Caco-2 (cell line): Measurements from ENCODE around the gene NPAS3. TPM values are rescaled to one million over a fixed set of nuclear protein-coding genes. Genes with fewer than 3 reads are reported as not detected.

Experiments
- BruUV-seq: library from RNA; stranded (reverse); fragments of 400-500 nt; replicated peaks from 2 replicates; lab custom pipeline; 2021; lab: Mats Ljungman, UMichigan
- CTCF ChIA-PET: fragments of 300-600 bp; sonication (Branson Sonifier 250); formaldehyde crosslinking; loops from one replicate; lab custom pipeline; 2022; ENCODE audit warnings: antibody characterized with exemption; lab: Charles Lee
- POLR2A ChIA-PET: fragments of 300-600 bp; sonication (Branson Sonifier 250); formaldehyde crosslinking; loops from one replicate; lab custom pipeline; 2022; ENCODE audit warnings: antibody characterized with exemption; lab: Charles Lee
- DNase-seq, 2 experiments: peaks; one replicate each; pipeline versions ENCODE4 v3.0.0 to v3.0.0-alpha.2; 2020 to 2022
- H3K27me3 ChIP-seq: replicated peaks from 2 replicates; pipeline ENCODE4 v1.6.0; 2011; ENCODE audit warnings: low read length; ENCODE audit not compliant: control insufficient read depth, insufficient read depth
- H3K36me3 ChIP-seq: 2 replicates; pipeline ENCODE4 v1.5.1; 2011; ENCODE audit warnings: low read length; ENCODE audit not compliant: control insufficient read depth, insufficient read depth
- H3K4me1 ChIP-seq: fragments of 250-450 bp; sonication (Bioruptor Pico); 2 replicates; pipeline ENCODE4 v1.5.1; 2020; ENCODE audit warnings: mild to moderate bottlenecking
- H3K4me3 ChIP-seq: 2 replicates; pipeline ENCODE4 v1.5.1; 2011; ENCODE audit warnings: low read depth, mild to moderate bottlenecking, control low read depth, low read length
- H3K9me3 ChIP-seq: fragments of 250-450 bp; sonication (Bioruptor Pico); 2 replicates; pipeline ENCODE4 v1.5.1; 2020; ENCODE audit warnings: mild to moderate bottlenecking, moderate library complexity
- H3K27ac Mint-ChIP-seq: one replicate; pipeline ENCODE4 v1.8.0; 2022; ENCODE audit warnings: mixed read lengths; ENCODE audit not compliant: unreplicated experiment
- H3K27me3 Mint-ChIP-seq: one replicate; pipeline ENCODE4 v1.8.0; 2022; ENCODE audit warnings: mixed read lengths; ENCODE audit not compliant: insufficient read depth, unreplicated experiment
- H3K36me3 Mint-ChIP-seq: one replicate; pipeline ENCODE4 v1.8.0; 2022; ENCODE audit warnings: mild to moderate bottlenecking, mixed read lengths; ENCODE audit not compliant: insufficient read depth, unreplicated experiment
- H3K4me1 Mint-ChIP-seq: one replicate; pipeline ENCODE4 v1.8.0; 2022; ENCODE audit warnings: low read depth, mixed read lengths; ENCODE audit not compliant: unreplicated experiment
- H3K4me3 Mint-ChIP-seq: one replicate; pipeline ENCODE4 v1.8.0; 2022; ENCODE audit warnings: mild to moderate bottlenecking, moderate library complexity, mixed read lengths; ENCODE audit not compliant: unreplicated experiment
- H3K9me3 Mint-ChIP-seq: one replicate; pipeline ENCODE4 v1.8.0; 2022; ENCODE audit warnings: mixed read lengths; ENCODE audit not compliant: unreplicated experiment
- intact Hi-C: fragments of 100-400 bp; cut with micrococcal nuclease; formaldehyde crosslinking; loops from one replicate; pipeline ENCODE4 v1.10.0; 2022; ENCODE audit not compliant: unreplicated experiment
- total RNA-seq: library from RNA; stranded (reverse); gene quantifications from 2 replicates; pipeline ENCODE4 v1.2.3, GENCODE V29; 2022
- TF ChIP-seq, protein P1 (sequence below), 2 experiments: fragments of 200-600 bp in 1 of 2; IDR thresholded peaks; 1 replicate in 1 of 2; 2 replicates in 1 of 2; pipeline versions ENCODE4 v1.5.1 to v1.8.0; 2011 to 2022; ENCODE audit warnings: antibody characterized with exemption in 1 of 2, control low read depth in 1 of 2, inconsistent platforms in 1 of 2, low read depth in 1 of 2, low read length in 1 of 2, mild to moderate bottlenecking in 1 of 2, moderate library complexity in 1 of 2; ENCODE audit not compliant: insufficient read depth in 1 of 2, severe bottlenecking in 1 of 2, unreplicated experiment in 1 of 2

Gene NPAS3
- total RNA-seq, 1 experiment from 2014 or later, result not detected

GRCh38 chr14:33444136-33444535, 505.5 kb downstream of the NPAS3 start:
- H3K27me3 ChIP-seq, result no peaks in the 10 kb centered on the region
- H3K36me3 ChIP-seq, result no peaks in the 10 kb centered on the region
- Mint-ChIP-seq H3K27me3 (peaks cover 7% of the 10 kb centered on the region), H3K4me3 (no peak overlapping the region), H3K36me3 (no peaks in the 10 kb centered on the region), H3K27ac (no peak overlapping the region), H3K9me3 (no peaks in the 10 kb centered on the region), H3K4me1 (no peaks in the 10 kb centered on the region)
- TF ChIP-seq, protein P1, sequence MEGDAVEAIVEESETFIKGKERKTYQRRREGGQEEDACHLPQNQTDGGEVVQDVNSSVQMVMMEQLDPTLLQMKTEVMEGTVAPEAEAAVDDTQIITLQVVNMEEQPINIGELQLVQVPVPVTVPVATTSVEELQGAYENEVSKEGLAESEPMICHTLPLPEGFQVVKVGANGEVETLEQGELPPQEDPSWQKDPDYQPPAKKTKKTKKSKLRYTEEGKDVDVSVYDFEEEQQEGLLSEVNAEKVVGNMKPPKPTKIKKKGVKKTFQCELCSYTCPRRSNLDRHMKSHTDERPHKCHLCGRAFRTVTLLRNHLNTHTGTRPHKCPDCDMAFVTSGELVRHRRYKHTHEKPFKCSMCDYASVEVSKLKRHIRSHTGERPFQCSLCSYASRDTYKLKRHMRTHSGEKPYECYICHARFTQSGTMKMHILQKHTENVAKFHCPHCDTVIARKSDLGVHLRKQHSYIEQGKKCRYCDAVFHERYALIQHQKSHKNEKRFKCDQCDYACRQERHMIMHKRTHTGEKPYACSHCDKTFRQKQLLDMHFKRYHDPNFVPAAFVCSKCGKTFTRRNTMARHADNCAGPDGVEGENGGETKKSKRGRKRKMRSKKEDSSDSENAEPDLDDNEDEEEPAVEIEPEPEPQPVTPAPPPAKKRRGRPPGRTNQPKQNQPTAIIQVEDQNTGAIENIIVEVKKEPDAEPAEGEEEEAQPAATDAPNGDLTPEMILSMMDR (IDR thresholded peaks at IDR 0.05; ENCODE audit: insufficient read depth in 1 of 2, low read depth in 1 of 2, low read length in 1 of 2, severe bottlenecking in 1 of 2, unreplicated experiment in 1 of 2), result no peak
- CTCF ChIA-PET, result no interaction called here
- DNase-seq, result no peak
- no peaks in the 10 kb centered on the region for H3K4me1 ChIP-seq
- no peak overlapping the region for H3K4me3 ChIP-seq
- POLR2A ChIA-PET, result no interaction called here
- H3K9me3 ChIP-seq, result no peaks in the 10 kb centered on the region
- no TSS peak for BruUV-seq
- intact Hi-C loops, result no loop called here

GRCh38 chr14:33449268-33449667, 510.6 kb downstream of the NPAS3 start:
- TF ChIP-seq, protein P1 (IDR thresholded peaks at IDR 0.05; ENCODE audit: insufficient read depth in 1 of 2, low read depth in 1 of 2, low read length in 1 of 2, severe bottlenecking in 1 of 2, unreplicated experiment in 1 of 2), result no peak
- H3K4me1 Mint-ChIP-seq, result no peaks in the 10 kb centered on the region
- intact Hi-C loops, result no loop called here
- Histone ChIP-seq H3K4me1 (no peaks in the 10 kb centered on the region), H3K36me3 (no peaks in the 10 kb centered on the region), H3K9me3 (no peaks in the 10 kb centered on the region), H3K27me3 (no peaks in the 10 kb centered on the region), H3K4me3 (no peak overlapping the region)
- POLR2A ChIA-PET, result no interaction called here
- H3K27ac Mint-ChIP-seq, result no peak overlapping the region
- H3K9me3 Mint-ChIP-seq, result no peaks in the 10 kb centered on the region
- no peak for DNase-seq
- CTCF ChIA-PET, result no interaction called here
- H3K4me3 Mint-ChIP-seq, result no peak overlapping the region
- no peaks in the 10 kb centered on the region for H3K36me3 Mint-ChIP-seq
- BruUV-seq, result no TSS peak
- H3K27me3 Mint-ChIP-seq, result peaks cover 14% of the 10 kb centered on the region

GRCh38 chr14:33449703-33450395, 511.2 kb downstream of the NPAS3 start:
- Mint-ChIP-seq H3K27ac (no peak overlapping the region), H3K4me3 (no peak overlapping the region), H3K9me3 (no peaks in the 10 kb centered on the region), H3K4me1 (no peaks in the 10 kb centered on the region), H3K27me3 (peaks cover 17% of the 10 kb centered on the region), H3K36me3 (no peaks in the 10 kb centered on the region)
- CTCF ChIA-PET, result no interaction called here
- intact Hi-C loops, result no loop called here
- H3K9me3 ChIP-seq, result no peaks in the 10 kb centered on the region
- no peaks in the 10 kb centered on the region for H3K36me3 ChIP-seq
- no TSS peak for BruUV-seq
- TF ChIP-seq, protein P1 (IDR thresholded peaks at IDR 0.05; ENCODE audit: insufficient read depth in 1 of 2, low read depth in 1 of 2, low read length in 1 of 2, severe bottlenecking in 1 of 2, unreplicated experiment in 1 of 2), result no peak
- no peaks in the 10 kb centered on the region for H3K4me1 ChIP-seq
- POLR2A ChIA-PET, result no interaction called here
- no peaks in the 10 kb centered on the region for H3K27me3 ChIP-seq
- no peak overlapping the region for H3K4me3 ChIP-seq
- no peak for DNase-seq
